Body of pancreas (tissue), 4 donors: ENCODE data around the gene SLC25A21.

Source experiments
- CTCF ChIP-seq, 7 experiments: fragments of 450-650 bp in 4 of 7; fragments of 200-600 bp in 3 of 7; sonication (generic) in 3 of 7; IDR thresholded peaks; one replicate each; pipeline ENCODE4 v1.5.1; 2016 to 2019; ENCODE audit warnings: antibody characterized with exemption in 7 of 7
- POLR2A ChIP-seq, 3 donors: fragments of 450-650 bp; IDR thresholded peaks; one replicate each; pipeline ENCODE4 v1.6.1; 2016; ENCODE audit warnings: antibody characterized with exemption in 3 of 3, mild to moderate bottlenecking in 2 of 3

GRCh38 chr14:37013078-37013477 lies 159.3 kb downstream of the SLC25A21 start:
- TF ChIP-seq POLR2A (IDR thresholded peaks at IDR 0.05) (no peak), CTCF (IDR thresholded peaks at IDR 0.05) (no peak)
